PC-9 (cell line): Measurements from ENCODE around the gene CASS4.

Source experiments
- CTCF ChIP-seq: fragments of 200-600 bp; sonication (generic); conservative IDR thresholded peaks from 2 replicates; pipeline ENCODE4 v1.6.1; 2017; ENCODE audit warnings: mixed run types, antibody characterized with exemption, mild to moderate bottlenecking, moderate library complexity
- EZH2 ChIP-seq: fragments of 200-600 bp; sonication (generic); IDR thresholded peaks from 2 replicates; pipeline ENCODE4 v1.8.0; 2017; ENCODE audit warnings: antibody characterized with exemption, low read depth

- TF ChIP-seq CTCF (no peak), EZH2 (no peak)
Observed at GRCh38 chr20:56372850-56373249, 39.2 kb upstream of the CASS4 start.
